HG03175 (cell line): ENCODE measurements around the gene CAMTA1.

Source experiments
- ATAC-seq: cut with Tn5 transposase; IDR thresholded peaks from one replicate; pipeline ENCODE4 v1.9.1; 2021; ENCODE audit warnings: mild to moderate bottlenecking, moderate library complexity; ENCODE audit not compliant: unreplicated experiment

CAMTA1 gene

DNA sequence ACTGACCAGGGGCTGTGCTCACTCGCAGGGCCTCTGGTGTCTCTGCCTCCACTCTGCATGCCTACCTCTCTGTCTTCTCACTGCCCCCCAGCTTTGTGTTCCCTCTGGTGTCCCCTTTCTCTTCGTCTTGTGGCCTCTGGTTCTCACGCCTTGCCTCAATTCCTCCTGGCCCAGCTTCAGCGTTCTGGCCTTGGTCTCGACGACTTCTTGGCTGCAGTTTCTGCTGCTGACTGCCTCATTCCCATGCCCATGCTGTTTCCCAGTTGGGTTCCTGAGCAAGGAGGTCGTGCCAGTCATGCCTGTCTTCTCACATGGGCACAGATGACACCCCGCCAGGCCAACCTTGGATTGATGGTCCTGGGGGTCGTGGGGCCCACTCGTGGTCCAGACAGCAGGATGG, 562.8 kb downstream of the CAMTA1 start:
- ATAC-seq = no peak

DNA sequence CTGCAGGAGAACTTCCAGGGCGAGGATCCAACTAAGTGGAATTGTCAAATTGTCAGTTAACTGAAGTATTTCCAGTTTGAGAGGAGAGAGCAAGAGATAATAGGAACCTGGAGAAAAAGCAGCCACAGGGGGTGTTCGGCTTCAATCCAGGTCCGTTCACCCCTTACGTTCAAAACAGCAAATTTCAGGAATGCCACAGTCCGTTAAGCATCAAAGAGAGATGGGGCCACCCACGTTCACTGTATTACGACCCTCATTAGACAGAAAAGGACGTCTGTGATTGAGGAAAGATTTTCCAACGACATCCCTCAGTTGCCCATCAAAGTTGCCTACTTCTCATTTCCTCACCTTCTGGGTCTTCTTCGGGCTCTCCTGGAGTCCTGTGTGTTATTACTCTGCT, 563.3 kb downstream of the CAMTA1 start:
- no peak for ATAC-seq

DNA sequence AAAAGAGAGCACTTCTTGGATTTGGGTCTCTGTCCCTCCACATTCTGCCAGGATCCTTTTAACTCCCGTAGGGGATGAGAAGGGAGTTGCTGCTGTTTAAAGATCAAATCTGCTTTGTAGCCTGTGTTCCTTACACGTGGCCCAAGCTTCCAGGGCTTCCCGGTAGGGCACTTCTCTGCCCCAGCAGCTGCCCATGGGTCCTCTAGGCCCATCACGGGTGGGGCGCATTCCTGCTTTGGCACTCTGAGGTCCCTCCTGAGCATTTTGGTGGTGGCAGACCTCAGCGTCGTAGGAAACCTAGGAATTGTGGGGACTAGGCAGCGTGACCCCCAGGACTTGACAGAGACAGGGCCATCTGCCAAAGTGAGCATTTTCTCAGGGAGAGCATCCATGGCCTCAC, 565.5 kb downstream of the CAMTA1 start:
- ATAC-seq = no peak

DNA sequence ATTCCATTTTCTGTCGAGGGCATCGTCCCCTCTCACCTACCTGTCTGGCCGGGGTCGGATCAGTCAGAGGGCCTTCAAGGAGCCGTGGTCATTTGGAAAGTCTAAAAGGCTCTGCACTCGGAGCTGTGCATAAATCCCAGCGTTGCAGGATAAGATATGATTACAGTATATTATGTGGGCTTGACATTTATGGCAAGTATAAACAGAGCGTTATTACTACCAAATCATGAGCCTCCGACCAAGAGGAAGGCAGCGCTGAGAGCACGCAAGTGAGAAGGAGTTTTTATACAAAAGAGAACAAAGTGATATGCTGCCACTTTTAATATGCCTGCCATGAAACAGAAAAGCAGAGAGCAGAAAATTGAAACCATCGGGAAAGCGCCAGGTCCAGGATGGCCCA, 566.4 kb downstream of the CAMTA1 start:
- no peak for ATAC-seq

DNA sequence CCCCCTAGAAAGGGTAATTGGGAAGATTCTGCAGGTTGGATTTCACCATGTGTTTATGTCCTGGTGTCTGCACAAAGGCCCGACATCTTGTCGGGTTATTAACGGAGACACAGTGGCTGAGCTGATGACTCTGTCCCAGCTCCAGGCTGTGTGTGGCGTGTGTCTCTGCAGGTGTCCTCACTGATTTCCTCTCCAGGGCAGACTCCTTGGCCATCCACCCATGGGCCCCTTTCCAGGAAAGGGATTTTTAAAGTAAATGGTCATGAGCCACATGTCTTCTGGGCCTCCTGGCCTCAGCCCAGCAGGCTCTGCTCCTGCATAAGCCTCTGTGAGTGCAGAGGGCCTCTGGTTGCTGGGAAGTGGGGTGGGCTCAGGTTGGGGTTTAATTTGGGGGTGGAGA, 567.1 kb downstream of the CAMTA1 start:
- ATAC-seq = no peak

DNA sequence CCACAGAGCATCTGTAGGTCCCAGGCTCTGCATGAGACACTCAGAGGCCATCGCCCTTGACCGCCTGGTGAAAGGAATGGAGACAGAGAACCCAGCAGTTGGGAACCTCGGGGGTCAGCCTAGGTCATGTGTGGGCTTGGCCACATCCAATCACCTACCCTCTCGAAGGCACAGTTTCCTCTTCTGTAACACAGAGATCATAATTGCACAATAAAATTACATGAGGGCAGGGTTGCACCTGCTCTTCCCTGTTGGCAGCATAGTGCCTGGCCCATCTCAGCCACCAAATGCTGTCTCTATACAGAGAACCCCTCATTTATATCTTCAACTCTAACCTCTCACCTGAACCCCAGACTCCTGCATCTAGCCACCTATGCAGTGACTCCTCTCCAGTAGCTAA, 567.7 kb downstream of the CAMTA1 start:
- no peak for ATAC-seq

DNA sequence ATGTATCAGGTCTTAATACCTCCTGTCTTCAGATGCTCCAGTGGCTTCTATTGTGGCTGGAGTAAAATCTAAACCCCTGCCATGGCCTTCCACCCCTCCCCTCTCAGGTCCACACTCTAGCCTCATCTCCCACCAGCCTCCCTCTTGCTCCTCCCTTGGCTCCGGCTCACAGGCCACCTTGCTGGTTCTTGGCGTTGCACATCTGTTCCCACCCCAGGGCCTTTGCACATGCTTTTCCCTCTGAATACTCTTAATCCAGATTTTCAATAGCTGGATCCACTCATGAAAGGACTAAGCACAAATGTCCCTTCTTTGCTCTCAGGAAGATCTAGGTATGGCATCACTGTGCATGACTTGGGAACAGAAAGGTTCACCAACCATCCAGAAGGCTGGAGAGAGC, 570.4 kb downstream of the CAMTA1 start:
- ATAC-seq = no peak

DNA sequence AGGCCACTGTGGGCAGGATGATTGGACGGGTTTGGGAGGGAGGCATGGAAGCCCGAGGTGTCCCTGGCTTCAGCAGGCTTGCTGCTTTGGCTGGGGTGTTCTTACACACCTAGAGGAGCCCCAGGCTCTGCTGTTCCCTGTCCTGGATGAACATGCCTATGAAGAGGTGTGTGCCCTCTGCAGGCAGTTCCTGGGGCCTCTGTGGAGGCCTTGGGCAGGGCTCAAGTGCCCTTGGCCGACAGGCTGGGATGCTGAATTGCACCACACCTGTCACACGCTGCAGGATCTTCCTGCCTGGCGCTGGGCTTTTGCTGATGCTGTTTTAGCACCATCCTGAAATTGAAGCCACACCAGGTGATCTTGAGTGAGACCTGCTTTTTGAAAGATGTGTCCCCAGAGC, 570.8 kb downstream of the CAMTA1 start:
- ATAC-seq = no peak

DNA sequence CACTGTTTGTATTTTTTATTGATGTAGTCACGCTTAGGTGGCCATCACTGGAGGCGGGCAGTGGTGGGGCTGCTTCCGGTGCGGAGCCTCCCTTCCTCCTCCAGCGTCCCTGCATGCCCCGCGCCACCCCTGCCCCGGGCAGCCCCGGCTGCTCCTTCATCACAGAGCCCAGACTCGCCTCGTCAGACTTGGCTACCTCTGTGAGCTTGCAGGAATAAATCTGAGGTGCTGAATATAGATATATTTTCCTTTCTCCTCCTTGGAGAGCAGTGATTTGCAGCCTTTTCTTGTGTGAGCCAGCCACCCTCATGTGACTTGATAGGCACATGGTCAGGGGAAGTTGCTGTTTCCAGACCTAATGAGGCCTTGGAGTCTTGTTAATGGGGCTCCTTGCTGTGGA, 573.2 kb downstream of the CAMTA1 start:
- no peak for ATAC-seq

DNA sequence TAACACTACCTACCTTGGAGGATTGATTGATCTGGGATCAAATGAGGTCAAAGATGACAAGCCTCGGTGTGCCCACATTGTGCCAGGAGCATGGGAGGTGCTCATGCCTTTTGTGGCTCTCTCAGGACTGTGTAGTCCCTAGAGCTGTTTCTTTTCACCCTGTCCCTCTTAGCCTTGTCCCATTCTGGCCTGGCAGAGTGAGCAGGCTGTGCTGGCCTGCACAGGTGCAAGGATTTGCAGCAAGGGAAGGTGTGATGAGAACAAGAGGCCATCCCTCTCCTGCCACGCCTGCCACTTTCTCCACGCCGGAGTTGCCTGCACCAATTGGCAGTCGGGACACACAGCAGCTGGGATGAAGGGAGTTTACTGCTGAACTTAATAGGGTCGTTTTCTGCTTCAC, 575.3 kb downstream of the CAMTA1 start:
- ATAC-seq = no peak

DNA sequence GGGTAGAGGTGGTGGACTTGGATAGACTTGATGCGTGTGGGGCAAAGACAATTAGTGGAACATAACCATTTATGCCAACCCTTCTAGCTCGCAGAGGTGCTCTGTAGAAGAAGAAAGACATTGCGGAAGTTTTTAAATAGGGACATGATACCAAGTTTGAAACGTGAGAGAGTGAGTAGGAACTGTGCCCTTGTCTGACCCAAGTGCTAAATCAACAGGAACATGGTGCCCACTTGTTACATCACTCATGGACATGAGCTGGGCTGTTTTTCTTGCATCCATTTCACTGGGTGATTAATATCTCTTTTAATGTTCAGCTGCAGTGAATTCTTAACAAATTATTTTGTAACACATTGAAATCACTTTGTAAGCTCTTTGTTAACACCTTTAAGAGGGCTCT, 577.7 kb downstream of the CAMTA1 start:
- no peak for ATAC-seq

DNA sequence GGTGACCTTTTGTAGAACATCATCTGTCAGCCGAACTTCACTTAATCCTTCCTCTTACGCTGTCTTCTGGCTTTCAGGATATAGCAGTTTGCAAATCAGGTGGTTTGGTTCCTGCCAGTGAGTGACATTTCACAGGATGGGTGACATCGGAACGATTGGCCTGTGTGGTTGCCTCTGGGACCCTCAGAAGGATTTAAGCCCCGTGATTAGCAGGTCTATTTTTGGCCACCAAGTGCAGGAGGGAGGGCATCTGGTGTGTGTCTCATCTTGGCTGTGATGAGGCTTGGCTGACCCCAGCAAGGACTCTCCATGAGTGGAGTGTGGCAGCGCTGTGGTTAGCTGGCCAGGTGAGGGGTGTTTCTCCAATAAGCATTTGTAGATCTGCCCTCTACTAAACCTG, 578.2 kb downstream of the CAMTA1 start:
- ATAC-seq = no peak

DNA sequence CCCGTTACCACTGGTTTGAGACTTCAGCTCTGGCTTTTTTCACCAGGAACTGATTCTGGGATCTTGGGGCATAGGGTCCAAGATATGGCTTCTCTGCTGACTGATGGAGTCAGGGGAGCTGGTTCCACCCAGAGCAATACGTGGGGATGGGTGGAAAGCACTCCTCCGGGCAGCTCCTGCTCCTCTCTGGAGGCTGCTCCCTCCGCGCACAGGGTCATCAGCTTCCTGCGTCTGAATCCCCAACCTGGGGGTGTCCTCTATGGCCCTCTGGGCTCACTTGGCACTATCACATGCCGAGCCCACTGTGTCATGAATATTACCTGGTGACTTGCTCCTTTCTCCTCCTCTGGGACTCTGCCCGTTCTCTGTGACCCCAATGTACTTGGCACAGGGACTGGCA, 580.5 kb downstream of the CAMTA1 start:
- no peak for ATAC-seq

DNA sequence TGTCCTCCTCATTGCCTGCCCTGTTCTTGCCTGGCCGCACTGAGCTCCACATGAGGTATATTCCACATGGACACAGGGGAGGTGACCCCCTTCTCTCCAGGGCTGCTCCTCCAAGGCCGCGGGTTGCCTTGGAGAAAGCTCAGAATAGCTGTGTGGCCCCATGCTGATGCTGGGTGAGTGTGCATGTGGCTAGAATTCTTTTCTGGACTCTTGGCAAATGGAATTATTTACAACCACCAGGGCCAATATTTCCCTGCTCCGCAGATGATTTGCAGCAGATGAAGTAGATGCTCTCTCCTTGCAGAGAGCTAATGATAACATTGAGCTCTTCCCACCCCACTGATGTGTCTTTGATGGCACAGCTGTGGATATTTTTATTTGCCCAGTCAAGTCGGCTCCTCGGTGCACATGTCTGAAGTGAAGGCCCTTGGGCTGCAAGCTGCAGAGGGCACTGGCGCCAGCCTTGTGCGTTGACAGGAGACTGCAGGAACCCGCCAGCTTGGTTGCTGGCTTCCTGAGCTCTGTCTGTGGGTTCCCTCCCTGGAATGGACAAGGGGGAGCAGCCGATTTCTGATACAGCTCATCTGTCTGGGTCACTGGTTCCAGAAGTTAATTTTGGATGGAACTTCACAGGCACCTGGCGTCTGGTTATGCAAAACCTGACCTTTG, 581.2 kb downstream of the CAMTA1 start:
- no peak for ATAC-seq

DNA sequence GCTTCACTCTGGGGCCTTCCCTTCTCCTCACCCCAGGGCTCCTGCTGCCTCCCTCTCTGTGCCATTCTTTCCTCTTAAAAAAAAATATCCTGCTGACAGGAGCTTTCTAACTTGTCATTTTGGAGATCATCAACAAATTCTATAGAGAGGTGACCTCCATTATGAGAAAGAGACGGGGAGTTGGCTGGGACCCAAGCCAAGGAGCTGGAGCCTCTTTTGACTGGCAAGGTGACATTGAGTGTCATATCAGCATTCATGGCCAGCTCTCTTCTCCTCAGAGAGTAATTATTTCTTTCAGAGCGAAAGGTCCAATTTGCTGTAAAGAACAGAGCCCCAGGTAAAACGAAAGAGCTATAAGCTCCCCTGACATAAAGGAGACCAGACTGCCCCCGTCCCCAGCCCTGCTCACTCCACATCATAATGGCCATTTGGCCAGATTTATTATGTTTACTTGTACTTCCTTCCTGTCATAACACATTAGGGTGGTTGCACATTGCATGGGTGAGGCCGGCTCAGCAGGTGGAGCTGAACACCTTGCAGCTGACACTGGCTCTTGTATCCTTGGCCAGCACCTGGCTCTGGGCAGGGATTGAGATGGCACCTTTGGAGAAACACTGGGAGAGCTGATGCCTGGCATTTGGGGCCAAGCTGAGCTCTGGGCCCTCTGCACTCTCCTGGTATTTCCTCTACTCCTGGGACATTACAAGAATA, 581.9 kb downstream of the CAMTA1 start:
- no peak for ATAC-seq

DNA sequence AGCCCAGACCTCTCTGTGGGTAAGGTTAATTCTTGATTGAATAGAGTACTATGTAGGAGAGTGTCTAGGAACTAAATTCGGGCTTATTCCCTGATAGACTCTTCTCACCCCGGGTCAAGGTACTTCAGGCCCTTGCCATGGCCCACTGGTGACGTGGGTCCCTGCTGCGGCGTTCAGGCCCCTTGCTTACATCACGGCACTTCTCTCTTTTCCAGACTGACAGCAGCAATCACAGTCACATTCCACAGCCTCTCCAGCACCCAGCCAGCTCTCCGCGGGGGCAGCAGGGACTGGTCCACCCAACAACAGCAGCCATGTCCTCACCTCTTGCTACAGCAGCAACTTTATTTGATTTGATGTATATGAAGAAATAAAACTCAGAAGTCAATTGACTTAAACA, 584.6 kb downstream of the CAMTA1 start:
- ATAC-seq = no peak

DNA sequence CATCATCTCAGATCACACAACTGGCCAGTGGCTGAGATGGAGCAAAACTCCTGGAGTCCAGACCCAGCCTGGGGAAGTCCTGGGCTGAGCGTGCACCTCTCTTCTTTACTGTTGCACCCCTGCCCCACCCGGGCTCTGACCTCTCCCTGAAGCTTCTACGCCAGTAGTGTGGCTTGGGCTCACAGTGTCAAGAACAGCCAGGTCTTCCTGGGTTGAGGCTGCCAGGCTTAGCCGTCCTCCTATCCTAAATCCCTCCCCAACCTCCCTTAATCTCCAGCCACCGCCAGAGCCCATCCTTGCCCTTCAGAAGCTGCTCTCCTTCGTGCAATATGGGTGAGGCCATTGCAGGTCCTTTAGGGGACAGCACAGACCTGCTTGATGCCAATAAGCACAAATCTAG, 586.7 kb downstream of the CAMTA1 start:
- no peak for ATAC-seq

DNA sequence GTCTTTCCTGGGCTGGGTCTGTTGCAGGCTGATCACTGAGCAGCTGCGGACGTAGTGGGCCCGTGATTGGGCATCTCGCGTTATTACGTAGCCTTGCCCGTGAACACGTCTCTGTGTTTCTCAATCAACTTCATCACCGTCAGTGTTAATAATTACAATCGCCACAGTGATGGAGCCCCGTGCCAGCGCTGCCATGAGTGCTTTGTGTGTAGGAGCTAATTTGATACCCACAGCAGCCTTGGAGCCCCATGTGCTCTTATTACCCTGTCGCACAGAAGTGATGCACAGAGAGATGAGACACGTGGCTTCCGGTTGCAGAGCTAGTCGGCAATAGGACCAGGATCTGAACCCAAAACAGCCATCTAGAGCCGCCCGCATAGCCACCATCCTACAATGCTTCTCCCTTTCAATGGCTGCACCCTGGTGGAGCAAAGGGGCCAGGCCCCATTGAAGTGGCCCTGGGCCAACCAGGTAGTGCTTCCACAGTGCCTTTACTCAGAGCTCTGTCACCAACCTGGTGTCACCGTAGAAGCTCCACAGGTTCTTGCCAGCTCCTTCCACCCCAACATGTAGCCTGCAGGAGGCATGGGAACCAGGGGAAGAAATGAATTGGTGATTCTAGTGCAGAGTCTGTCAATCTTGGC, 587.3 kb downstream of the CAMTA1 start:
- ATAC-seq = no peak

DNA sequence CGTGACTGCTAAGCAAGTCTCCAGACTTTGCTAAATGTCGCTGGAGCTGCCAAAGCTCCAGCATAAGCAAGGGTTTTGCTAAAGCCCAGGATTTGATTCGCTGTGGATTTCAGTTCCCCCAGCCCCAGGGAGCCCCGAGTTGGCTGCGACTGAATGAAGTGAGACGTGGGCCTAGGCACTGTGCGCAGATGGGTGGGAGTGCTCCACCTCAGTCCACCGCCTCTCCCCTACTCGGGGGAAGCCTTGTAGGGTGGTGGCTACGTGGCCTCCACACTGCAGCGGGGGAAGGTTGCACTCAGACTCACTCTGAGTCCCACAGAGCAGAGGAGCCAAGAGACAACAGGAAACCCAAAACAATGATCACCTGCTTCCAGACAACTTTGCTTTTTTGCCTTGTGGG, 588.0 kb downstream of the CAMTA1 start:
- no peak for ATAC-seq

DNA sequence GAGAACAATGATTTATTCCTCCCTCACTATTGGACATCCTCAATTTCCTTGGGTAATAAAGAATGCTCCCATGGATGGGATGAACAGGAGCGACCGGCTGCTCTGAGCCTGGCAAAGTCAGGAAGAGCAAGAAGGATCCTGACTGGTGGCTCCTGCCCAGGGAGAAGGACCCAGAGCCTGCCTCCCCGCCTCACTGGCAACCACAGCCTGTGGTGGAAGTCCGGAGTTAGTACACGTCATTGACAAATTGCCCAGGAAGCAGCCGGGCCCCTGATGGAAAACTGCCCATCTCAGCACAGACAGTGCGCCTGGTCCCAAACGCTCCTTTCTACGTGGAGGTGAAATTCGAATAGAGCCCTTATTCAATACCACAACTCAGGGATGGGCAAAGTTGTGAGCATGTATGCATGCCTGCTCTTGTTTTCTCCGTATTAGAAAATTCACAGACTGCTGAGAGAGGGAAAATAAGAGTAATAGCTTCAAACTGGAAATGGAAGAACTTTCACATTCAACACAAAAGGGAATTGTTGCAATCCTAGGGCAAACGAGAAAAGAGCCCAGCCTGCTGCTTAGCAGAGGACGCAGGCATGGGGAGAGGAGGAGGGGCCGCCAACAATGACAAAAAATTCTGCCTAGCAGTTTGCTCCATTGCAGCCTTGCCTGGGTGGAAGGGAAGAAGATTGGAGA, 588.8 kb downstream of the CAMTA1 start:
- ATAC-seq = no peak

DNA sequence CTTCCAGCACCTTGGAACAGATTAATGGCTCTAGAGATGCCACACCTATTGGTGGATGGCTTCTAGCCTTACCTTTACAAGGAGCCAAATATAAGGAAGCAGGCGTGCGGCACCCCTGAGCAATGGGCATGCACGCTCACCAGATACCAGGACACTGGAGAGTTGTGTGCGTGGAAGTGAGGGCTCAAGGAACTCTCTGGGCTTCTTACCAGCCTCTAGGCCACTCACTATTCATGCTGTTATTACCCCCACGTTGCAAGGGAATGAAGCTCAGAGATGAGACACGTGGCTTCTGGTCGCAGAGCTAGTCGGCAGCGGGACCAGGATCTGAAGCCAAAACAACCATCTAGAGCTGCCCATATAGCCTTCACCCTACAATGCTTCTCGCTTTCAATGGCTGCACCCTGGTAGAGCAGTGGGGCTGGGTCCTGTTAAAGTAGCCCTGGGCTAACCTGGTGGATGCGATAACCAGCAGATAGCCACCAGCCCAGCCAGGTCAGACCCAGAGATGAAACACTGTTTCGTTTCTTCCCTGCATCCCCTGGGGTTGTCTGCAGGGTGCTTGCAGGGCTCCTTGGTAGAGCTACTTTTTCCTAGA, 589.4 kb downstream of the CAMTA1 start:
- ATAC-seq = no peak
